ENCODE data around the gene TTC34. TPM values are rescaled to one million over a fixed set of nuclear protein-coding genes. Genes with fewer than 3 reads are reported as not detected.
"Not testable (repeated sequence)": the region's sequence is repeated elsewhere in the genome, so short reads cannot be mapped to it uniquely, and the experiment has no call there.

Gene TTC34
- total and polyA plus RNA-seq, 2 of the 4 experiments (the other 2 are of a cell fraction), result under 0.01 to 0.09 TPM

DNA sequence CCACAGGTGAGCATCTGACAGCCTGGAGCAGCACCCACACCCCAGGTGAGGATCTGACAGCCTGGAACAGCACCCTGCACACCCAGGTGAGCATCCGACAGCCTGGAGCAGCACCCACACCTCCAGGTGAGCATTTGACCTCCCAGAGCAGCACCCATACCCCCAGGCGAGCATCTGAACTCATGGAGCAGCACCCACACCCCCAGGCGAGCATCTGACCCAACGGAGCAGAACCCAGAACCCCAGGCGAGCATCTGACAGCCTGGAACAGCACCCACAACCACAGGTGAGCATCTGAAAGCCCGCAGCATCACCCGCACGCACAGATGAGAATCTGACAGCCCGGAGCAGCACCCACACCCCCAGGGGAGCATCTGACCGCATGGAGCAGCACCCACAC is 111.3 kb downstream of the TTC34 start:
- H4K5ac ChIP-seq (ENCODE audit: low read depth, low read length); H2AK9ac ChIP-seq (replicated peaks; ENCODE audit: low read depth, low read length, poor library complexity); H3K4me2 ChIP-seq (ENCODE audit: low read depth, low read length); H3K23ac ChIP-seq (ENCODE audit: low read depth, low read length); H3K4ac ChIP-seq (ENCODE audit: low read depth, low read length); H3K27ac ChIP-seq (ENCODE audit: insufficient read depth, low read length); dilution Hi-C loops (cut with HindIII; ENCODE audit: low sequenced_read_pairs, unreplicated experiment); ATAC-seq (ENCODE audit: low read depth); H3K79me1 ChIP-seq (ENCODE audit: low read depth in 1 of 2, low read length in 2 of 2); H2AFZ ChIP-seq (replicated peaks; ENCODE audit: low read length, poor library complexity); H4K20me1 ChIP-seq (ENCODE audit: insufficient read depth, low read length); H3K9ac ChIP-seq (ENCODE audit: low read depth, low read length); H4K8ac ChIP-seq (ENCODE audit: low read depth in 2 of 2, low read length in 2 of 2); DNase-seq; H3K4me3 ChIP-seq (ENCODE audit: insufficient read depth, low read depth, low read length); H2BK120ac ChIP-seq (ENCODE audit: low read depth, low read length); CTCF ChIA-PET; H4K91ac ChIP-seq (ENCODE audit: insufficient read depth, low read depth, low read length); H3K14ac ChIP-seq (replicated peaks; ENCODE audit: low read depth, low read length); H3K56ac ChIP-seq (ENCODE audit: extremely low read depth, insufficient read depth, low read length); POLR2A ChIA-PET (ENCODE audit: unreplicated experiment); H2BK5ac ChIP-seq (ENCODE audit: low read depth, low read length, poor library complexity, severe bottlenecking); H2BK20ac ChIP-seq (ENCODE audit: low read depth, low read length); H3K4me1 ChIP-seq (ENCODE audit: control insufficient read depth, insufficient read depth, low read length); in situ Hi-C loops (cut with MboI; ENCODE audit: low sequenced_read_pairs); H3K36me3 ChIP-seq (ENCODE audit: control insufficient read depth, insufficient read depth, low read length); H2AK5ac ChIP-seq (ENCODE audit: low read depth, low read length); BruUV-seq (replicated peaks); H3K27me3 ChIP-seq (ENCODE audit: control insufficient read depth, insufficient read depth, low read length); H3K9me1 ChIP-seq (ENCODE audit: insufficient read depth, low read length); intact Hi-C loops (cut with micrococcal nuclease); H2BK15ac ChIP-seq (ENCODE audit: low read depth, low read length); H3K9me3 ChIP-seq (ENCODE audit: control insufficient read depth, insufficient read depth, low read length); H3K18ac ChIP-seq (ENCODE audit: low read depth, low read length): not testable (repeated sequence)
- no CpG with 5 or more reads among the region's 10 CpGs for WGBS, 2 experiments (ENCODE audit: extremely low coverage in 2 of 2, insufficient read length in 1 of 2)

DNA sequence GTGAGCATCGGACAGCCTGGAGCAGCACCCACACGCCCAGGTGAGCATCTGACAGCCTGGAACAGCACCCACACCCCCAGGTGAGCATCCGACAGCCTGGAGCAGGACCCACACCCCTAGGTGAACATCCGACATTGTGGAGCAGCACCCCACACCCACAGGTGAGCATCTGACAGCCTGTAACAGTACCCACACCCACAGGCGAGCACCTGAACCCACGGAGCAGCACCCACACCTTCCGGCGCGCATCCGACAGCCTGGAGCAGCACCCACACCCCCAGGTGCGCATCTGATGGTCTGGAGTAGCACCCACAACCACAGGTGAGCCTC is 113.2 kb downstream of the TTC34 start:
- H2BK15ac ChIP-seq (ENCODE audit: low read depth, low read length); H3K9me1 ChIP-seq (ENCODE audit: insufficient read depth, low read length); CTCF ChIA-PET; BruUV-seq (replicated peaks); H3K56ac ChIP-seq (ENCODE audit: extremely low read depth, insufficient read depth, low read length); H3K18ac ChIP-seq (ENCODE audit: low read depth, low read length); H2AFZ ChIP-seq (replicated peaks; ENCODE audit: low read length, poor library complexity); H4K5ac ChIP-seq (ENCODE audit: low read depth, low read length); H2AK9ac ChIP-seq (replicated peaks; ENCODE audit: low read depth, low read length, poor library complexity); H3K36me3 ChIP-seq (ENCODE audit: control insufficient read depth, insufficient read depth, low read length); H4K20me1 ChIP-seq (ENCODE audit: insufficient read depth, low read length); H3K9ac ChIP-seq (ENCODE audit: low read depth, low read length); H3K79me1 ChIP-seq (ENCODE audit: low read depth in 1 of 2, low read length in 2 of 2); ATAC-seq (ENCODE audit: low read depth); dilution Hi-C loops (cut with HindIII; ENCODE audit: low sequenced_read_pairs, unreplicated experiment); POLR2A ChIA-PET (ENCODE audit: unreplicated experiment); H2BK20ac ChIP-seq (ENCODE audit: low read depth, low read length); H3K9me3 ChIP-seq (ENCODE audit: control insufficient read depth, insufficient read depth, low read length); H4K8ac ChIP-seq (ENCODE audit: low read depth in 2 of 2, low read length in 2 of 2); H3K4me2 ChIP-seq (ENCODE audit: low read depth, low read length); H3K14ac ChIP-seq (replicated peaks; ENCODE audit: low read depth, low read length); DNase-seq; H3K4ac ChIP-seq (ENCODE audit: low read depth, low read length); H3K4me1 ChIP-seq (ENCODE audit: control insufficient read depth, insufficient read depth, low read length); H3K27ac ChIP-seq (ENCODE audit: insufficient read depth, low read length); in situ Hi-C loops (cut with MboI; ENCODE audit: low sequenced_read_pairs); H3K27me3 ChIP-seq (ENCODE audit: control insufficient read depth, insufficient read depth, low read length); H3K4me3 ChIP-seq (ENCODE audit: insufficient read depth, low read depth, low read length); H2BK120ac ChIP-seq (ENCODE audit: low read depth, low read length); H2AK5ac ChIP-seq (ENCODE audit: low read depth, low read length); H4K91ac ChIP-seq (ENCODE audit: insufficient read depth, low read depth, low read length); H3K23ac ChIP-seq (ENCODE audit: low read depth, low read length); intact Hi-C loops (cut with micrococcal nuclease); H2BK5ac ChIP-seq (ENCODE audit: low read depth, low read length, poor library complexity, severe bottlenecking): not testable (repeated sequence)
- no CpG with 5 or more reads among the region's 11 CpGs for WGBS, 2 experiments (ENCODE audit: extremely low coverage in 2 of 2, insufficient read length in 1 of 2)
